ENCODE results near the gene GABRG3.
A peak's percentile ranks its signal among the peaks of the same experiment; 100 is the strongest.
"Not testable (repeated sequence)": the region's sequence is repeated elsewhere in the genome, so short reads cannot be mapped to it uniquely, and the experiment has no call there.

The GABRG3 gene

GRCh38 chr15:26971271-26972018 lies 464 bp downstream of the GABRG3 start:
- H3K4me3 Mint-ChIP-seq: no peak overlapping the region
- H3K9me3 Mint-ChIP-seq: peaks cover 4% of the 10 kb centered on the region
- ATAC-seq: peak; percentile 20
- H3K27me3 Mint-ChIP-seq: peaks cover 21% of the 10 kb centered on the region
- H3K36me3 Mint-ChIP-seq: no peaks in the 10 kb centered on the region
- H3K27ac Mint-ChIP-seq: no peak overlapping the region
- H3K4me1 Mint-ChIP-seq: no peaks in the 10 kb centered on the region

GRCh38 chr15:26972636-26973035 lies 1.7 kb downstream of the GABRG3 start:
- no peaks in the 10 kb centered on the region for H3K4me1 Mint-ChIP-seq
- H3K4me3 Mint-ChIP-seq: no peak overlapping the region
- H3K9me3 Mint-ChIP-seq: peaks cover 5% of the 10 kb centered on the region
- H3K27me3 Mint-ChIP-seq: peaks cover 21% of the 10 kb centered on the region
- no peak for ATAC-seq
- H3K36me3 Mint-ChIP-seq: no peaks in the 10 kb centered on the region
- H3K27ac Mint-ChIP-seq: no peak overlapping the region

- no peak for ATAC-seq
- Mint-ChIP-seq H3K36me3 (no peaks in the 10 kb centered on the region), H3K9me3 (peaks cover 5% of the 10 kb centered on the region), H3K27ac (no peak overlapping the region), H3K4me3 (no peak overlapping the region), H3K4me1 (no peaks in the 10 kb centered on the region), H3K27me3 (peaks cover 21% of the 10 kb centered on the region)
These were observed 3.3 kb downstream of the GABRG3 start for GRCh38 chr15:26974120-26974780.

GRCh38 chr15:26981492-26981891 lies 10.5 kb downstream of the GABRG3 start:
- Mint-ChIP-seq H3K9me3 (peaks cover under 1% of the 10 kb centered on the region), H3K36me3 (no peaks in the 10 kb centered on the region), H3K4me1 (no peaks in the 10 kb centered on the region), H3K4me3 (no peak overlapping the region), H3K27me3 (no peaks in the 10 kb centered on the region), H3K27ac (no peak overlapping the region)
- ATAC-seq: no peak

GRCh38 chr15:26983822-26984221 lies 12.8 kb downstream of the GABRG3 start:
- Mint-ChIP-seq H3K27ac (no peak overlapping the region), H3K27me3 (no peaks in the 10 kb centered on the region), H3K4me1 (no peaks in the 10 kb centered on the region), H3K4me3 (no peak overlapping the region), H3K36me3 (no peaks in the 10 kb centered on the region), H3K9me3 (peaks cover 3% of the 10 kb centered on the region)
- no peak for ATAC-seq

- H3K27me3 Mint-ChIP-seq: no peaks in the 10 kb centered on the region
- no peak for ATAC-seq
- peaks cover 3% of the 10 kb centered on the region for H3K9me3 Mint-ChIP-seq
- H3K4me1 Mint-ChIP-seq: no peaks in the 10 kb centered on the region
- no peaks in the 10 kb centered on the region for H3K36me3 Mint-ChIP-seq
- H3K27ac Mint-ChIP-seq: no peak overlapping the region
- H3K4me3 Mint-ChIP-seq: no peak overlapping the region
These were observed 14.1 kb downstream of the GABRG3 start for GRCh38 chr15:26985050-26985449.

GRCh38 chr15:26996250-26996649 lies 25.3 kb downstream of the GABRG3 start:
- Mint-ChIP-seq H3K36me3 (no peaks in the 10 kb centered on the region), H3K4me3 (no peak overlapping the region), H3K27me3 (peaks cover 8% of the 10 kb centered on the region), H3K27ac (no peak overlapping the region), H3K4me1 (no peaks in the 10 kb centered on the region), H3K9me3 (peaks cover 15% of the 10 kb centered on the region)
- ATAC-seq: no peak

GRCh38 chr15:27003003-27003402 lies 32.0 kb downstream of the GABRG3 start:
- ATAC-seq, H3K27ac Mint-ChIP-seq, H3K36me3 Mint-ChIP-seq, H3K9me3 Mint-ChIP-seq, H3K4me1 Mint-ChIP-seq, H3K27me3 Mint-ChIP-seq, H3K4me3 Mint-ChIP-seq: not testable (repeated sequence)

GRCh38 chr15:27004226-27004625 lies 33.2 kb downstream of the GABRG3 start:
- not testable (repeated sequence) for H3K27ac Mint-ChIP-seq, H3K36me3 Mint-ChIP-seq, H3K9me3 Mint-ChIP-seq, ATAC-seq, H3K4me3 Mint-ChIP-seq, H3K27me3 Mint-ChIP-seq, H3K4me1 Mint-ChIP-seq

- Mint-ChIP-seq H3K4me1 (no peaks in the 10 kb centered on the region), H3K27ac (no peak overlapping the region), H3K9me3 (peaks cover 4% of the 10 kb centered on the region), H3K4me3 (no peak overlapping the region), H3K27me3 (no peaks in the 10 kb centered on the region), H3K36me3 (no peaks in the 10 kb centered on the region)
- ATAC-seq: no peak
These were observed 46.3 kb downstream of the GABRG3 start for GRCh38 chr15:27017168-27017809.

- Mint-ChIP-seq H3K4me1 (no peaks in the 10 kb centered on the region), H3K9me3 (no peaks in the 10 kb centered on the region), H3K27ac (no peak overlapping the region), H3K4me3 (no peak overlapping the region), H3K36me3 (no peaks in the 10 kb centered on the region), H3K27me3 (no peaks in the 10 kb centered on the region)
- no peak for ATAC-seq
These were observed 48.7 kb downstream of the GABRG3 start for GRCh38 chr15:27019687-27020086.

GRCh38 chr15:27025481-27025966 lies 54.5 kb downstream of the GABRG3 start:
- no peaks in the 10 kb centered on the region for H3K27me3 Mint-ChIP-seq
- ATAC-seq: no peak
- no peaks in the 10 kb centered on the region for H3K36me3 Mint-ChIP-seq
- H3K9me3 Mint-ChIP-seq: peaks cover 3% of the 10 kb centered on the region
- H3K4me3 Mint-ChIP-seq: no peak overlapping the region
- H3K27ac Mint-ChIP-seq: no peak overlapping the region
- no peaks in the 10 kb centered on the region for H3K4me1 Mint-ChIP-seq

GRCh38 chr15:27027229-27027628 lies 56.2 kb downstream of the GABRG3 start:
- Mint-ChIP-seq H3K27ac (no peak overlapping the region), H3K9me3 (peaks cover 3% of the 10 kb centered on the region), H3K4me1 (no peaks in the 10 kb centered on the region), H3K36me3 (no peaks in the 10 kb centered on the region), H3K27me3 (no peaks in the 10 kb centered on the region), H3K4me3 (no peak overlapping the region)
- no peak for ATAC-seq

- peaks cover 3% of the 10 kb centered on the region for H3K9me3 Mint-ChIP-seq
- no peak overlapping the region for H3K4me3 Mint-ChIP-seq
- H3K27me3 Mint-ChIP-seq: no peaks in the 10 kb centered on the region
- H3K4me1 Mint-ChIP-seq: no peaks in the 10 kb centered on the region
- ATAC-seq: no peak
- H3K36me3 Mint-ChIP-seq: no peaks in the 10 kb centered on the region
- no peak overlapping the region for H3K27ac Mint-ChIP-seq
These were observed 58.0 kb downstream of the GABRG3 start for GRCh38 chr15:27028858-27029477.

GRCh38 chr15:27036210-27036609 lies 65.2 kb downstream of the GABRG3 start:
- Mint-ChIP-seq H3K4me1 (no peaks in the 10 kb centered on the region), H3K27me3 (no peaks in the 10 kb centered on the region), H3K9me3 (no peaks in the 10 kb centered on the region), H3K27ac (no peak overlapping the region), H3K4me3 (no peak overlapping the region), H3K36me3 (no peaks in the 10 kb centered on the region)
- ATAC-seq: no peak
